Adrenal gland (tissue), 5 donors: ENCODE data around the gene DPP6.

Experiments used
- CTCF ChIP-seq, 6 experiments: fragments of 450-650 bp in 4 of 6; fragments of 200-600 bp in 2 of 6; sonication (generic) in 1 of 6; IDR thresholded peaks; 1 replicate in 5 of 6; 2 replicates in 1 of 6; pipeline versions ENCODE4 v1.5.1 to v1.8.0; 2016 to 2021; ENCODE audit warnings: antibody characterized with exemption in 6 of 6, mild to moderate bottlenecking in 2 of 6, moderate library complexity in 1 of 6
- POLR2A ChIP-seq, 2 donors: fragments of 450-650 bp; IDR thresholded peaks; one replicate each; pipeline ENCODE4 v1.6.1; 2017; ENCODE audit warnings: antibody characterized with exemption in 2 of 2, mild to moderate bottlenecking in 2 of 2, moderate library complexity in 1 of 2
- donor health status: DM: no; HTN: no; CAD: no.

- no peak for TF ChIP-seq CTCF (IDR thresholded peaks at IDR 0.05)
- TF ChIP-seq POLR2A (IDR thresholded peaks at IDR 0.05): no peak
Observed at GRCh38 chr7:154653281-154653680, 601.1 kb downstream of the DPP6 start.
